HCT116 (cell line): ENCODE measurements around the gene IQGAP2. TPM values are rescaled to one million over a fixed set of nuclear protein-coding genes. Genes with fewer than 3 reads are reported as not detected.

Experiments
- ATAC-seq: fragments of 200-7000 bp; cut with Tn5 transposase; 2 replicates; pipeline ENCODE4 v1.9.1; 2020; ENCODE audit warnings: mild to moderate bottlenecking, moderate library complexity
- BruUV-seq: library from RNA; stranded (reverse); fragments of 400-500 nt; replicated peaks from 2 replicates; lab custom pipeline; 2021; lab: Mats Ljungman, UMichigan
- CTCF ChIA-PET: fragments of 300-600 bp; sonication (Branson Sonifier 250); formaldehyde crosslinking; loops from one replicate; lab custom pipeline; 2021; ENCODE audit warnings: antibody characterized with exemption; lab: Charles Lee
- POLR2A ChIA-PET: fragments of 300-600, 350-600 bp; sonication (Branson Sonifier 250); formaldehyde crosslinking; loops from one replicate; lab custom pipeline; 2021; ENCODE audit warnings: antibody characterized with exemption; lab: Charles Lee
- RAD21 ChIA-PET, 2 experiments: fragments of 300-600 bp; sonication (Branson Sonifier 250); formaldehyde crosslinking; loops; one replicate each; lab custom pipeline; 2023; ENCODE audit warnings: low total read pairs in 2 of 2; ENCODE audit not compliant: uncharacterized antibody in 2 of 2, unreplicated experiment in 2 of 2, low non-redundant PET in 1 of 2; lab: Charles Lee
- DNase-seq: peaks from one replicate; pipeline ENCODE4 v3.0.0-alpha.2; 2010; ENCODE audit warnings: low read depth, low spot score
- H2AFZ ChIP-seq: fragments of 200-600 bp; shearing (Covaris generic), sonication (generic); 2 replicates; pipeline ENCODE4 v1.6.1; 2017; ENCODE audit warnings: low read depth, mixed run types, mixed read lengths, antibody characterized with exemption, low read length; ENCODE audit not compliant: poor library complexity, severe bottlenecking
- H3K27ac ChIP-seq: 2 replicates; pipeline ENCODE4 v1.5.1; 2012; ENCODE audit warnings: low read depth, low read length
- H3K27me3 ChIP-seq: fragments of 200-600 bp; sonication (generic); 2 replicates; pipeline ENCODE4 v1.6.1; 2016; ENCODE audit warnings: mixed run types, low read length, mixed read lengths; ENCODE audit not compliant: insufficient read depth
- H3K36me3 ChIP-seq, 2 experiments: fragments of 200-500 bp in 1 of 2; fragments of 200-600 bp in 1 of 2; sonication (Bioruptor generic) in 1 of 2; sonication (generic) in 1 of 2; 2 replicates each; pipeline versions ENCODE4 v1.5.1 to v1.6.1; 2014 to 2016; ENCODE audit warnings: low read length in 2 of 2, inconsistent platforms in 1 of 2, mixed read lengths in 1 of 2, mixed run types in 1 of 2; ENCODE audit not compliant: insufficient read depth in 2 of 2, control insufficient read depth in 1 of 2
- H3K4me1 ChIP-seq, 2 experiments: fragments of 200-600 bp in 1 of 2; sonication (generic) in 1 of 2; 2 replicates each; pipeline versions ENCODE4 v1.5.1 to v1.6.1; 2012 to 2017; ENCODE audit warnings: low read length in 2 of 2, inconsistent platforms in 1 of 2, mild to moderate bottlenecking in 1 of 2, mixed read lengths in 1 of 2, mixed run types in 1 of 2, moderate library complexity in 1 of 2; ENCODE audit not compliant: insufficient read depth in 2 of 2, control insufficient read depth in 1 of 2
- H3K4me2 ChIP-seq: fragments of 200-600 bp; sonication (generic); 2 replicates; pipeline ENCODE4 v1.6.1; 2017; ENCODE audit warnings: mixed run types, low read length, mixed read lengths
- H3K4me3 ChIP-seq, 2 experiments: fragments of 200-600 bp in 1 of 2; sonication (generic) in 1 of 2; replicated peaks in 1 of 2; 2 replicates each; pipeline ENCODE4 v1.5.1; 2011 to 2016; ENCODE audit warnings: low read length in 2 of 2, control low read depth in 1 of 2, low read depth in 1 of 2, mild to moderate bottlenecking in 1 of 2, mixed read lengths in 1 of 2, mixed run types in 1 of 2
- H3K79me2 ChIP-seq: fragments of 200-600 bp; sonication (generic); 2 replicates; pipeline ENCODE4 v1.6.1; 2017; ENCODE audit warnings: mild to moderate bottlenecking, mixed run types, low read length, moderate library complexity, mixed read lengths; ENCODE audit not compliant: insufficient read depth
- H3K9ac ChIP-seq: fragments of 200-600 bp; sonication (generic); 2 replicates; pipeline ENCODE4 v1.6.1; 2016; ENCODE audit warnings: low read length, mixed read lengths
- H3K9me2 ChIP-seq: fragments of 200-600 bp; sonication (generic), shearing (Covaris generic); 2 replicates; pipeline ENCODE4 v1.6.1; 2017; ENCODE audit warnings: mixed run types, mild to moderate bottlenecking, moderate library complexity; ENCODE audit not compliant: insufficient read depth
- H3K9me3 ChIP-seq, 2 experiments: fragments of 200-500 bp in 1 of 2; fragments of 200-600 bp in 1 of 2; sonication (Bioruptor generic) in 1 of 2; sonication (generic) in 1 of 2; 2 replicates each; pipeline ENCODE4 v1.6.1; 2014 to 2017; ENCODE audit warnings: low read length in 2 of 2, mixed read lengths in 2 of 2, inconsistent platforms in 1 of 2, low read depth in 1 of 2, mild to moderate bottlenecking in 1 of 2, mixed run types in 1 of 2, moderate library complexity in 1 of 2; ENCODE audit not compliant: control insufficient read depth in 1 of 2, insufficient read depth in 1 of 2
- H4K20me1 ChIP-seq: fragments of 200-600 bp; sonication (generic), shearing (Covaris generic); 2 replicates; pipeline ENCODE4 v1.6.1; 2017; ENCODE audit warnings: mixed run types, mild to moderate bottlenecking, moderate library complexity; ENCODE audit not compliant: insufficient read depth
- CEBPB ChIP-seq: IDR thresholded peaks from 2 replicates; pipeline ENCODE4 v1.6.1; 2012; ENCODE audit warnings: low read depth
- EGR1 ChIP-seq: IDR thresholded peaks from 2 replicates; pipeline ENCODE4 v1.6.1; 2012; ENCODE audit warnings: low read depth
- ELF1 ChIP-seq: IDR thresholded peaks from 2 replicates; pipeline ENCODE4 v1.6.1; 2012; ENCODE audit warnings: low read depth, borderline replicate concordance
- EZH2 ChIP-seq: fragments of 200-600 bp; sonication (generic); IDR thresholded peaks from 2 replicates; pipeline ENCODE4 v1.6.1; 2017; ENCODE audit warnings: antibody characterized with exemption, mixed run types
- EZH2phosphoT487 ChIP-seq: fragments of 200-600 bp; IDR thresholded peaks from 2 replicates; pipeline ENCODE4 v1.6.1; 2018; ENCODE audit warnings: antibody characterized with exemption, borderline replicate concordance
- FOSL1 ChIP-seq: IDR thresholded peaks from 2 replicates; pipeline ENCODE4 v1.6.1; 2012; ENCODE audit warnings: low read depth
- JUND ChIP-seq: IDR thresholded peaks from 2 replicates; pipeline ENCODE4 v1.6.1; 2012
- POLR2A ChIP-seq: IDR thresholded peaks from 2 replicates; pipeline ENCODE4 v1.7.0; 2011; ENCODE audit warnings: borderline replicate concordance; ENCODE audit not compliant: insufficient read depth, insufficient read length; ENCODE audit errors: extremely low read depth
- POLR2AphosphoS5 ChIP-seq: IDR thresholded peaks from 2 replicates; pipeline ENCODE4 v1.6.1; 2011; ENCODE audit warnings: mild to moderate bottlenecking, low read depth, low read length, moderate library complexity
- RAD21 ChIP-seq: IDR thresholded peaks from 2 replicates; pipeline ENCODE4 v1.6.1; 2012; ENCODE audit warnings: low read depth, mild to moderate bottlenecking
- SIN3A ChIP-seq: IDR thresholded peaks from 2 replicates; pipeline ENCODE4 v1.6.1; 2012; ENCODE audit warnings: low read depth
- SP1 ChIP-seq: IDR thresholded peaks from 2 replicates; pipeline ENCODE4 v1.6.1; 2012; ENCODE audit warnings: low read depth
- TCF7L2 ChIP-seq: IDR thresholded peaks from 2 replicates; pipeline ENCODE4 v1.7.0; 2011; ENCODE audit warnings: borderline replicate concordance, inconsistent platforms; ENCODE audit not compliant: insufficient read depth, insufficient read length; ENCODE audit errors: extremely low read depth
- intact Hi-C: fragments of 100-400 bp; cut with micrococcal nuclease; formaldehyde crosslinking; loops from 2 replicates; pipeline ENCODE4 v1.10.0; 2022
- total RNA-seq: library from RNA; stranded (reverse); gene quantifications from one replicate; pipeline ENCODE4 v1.2.1, GENCODE V29; 2021; ENCODE audit not compliant: unreplicated experiment
- TF ChIP-seq, protein P1 (sequence below): IDR thresholded peaks from 2 replicates; pipeline ENCODE4 v1.6.1; 2012; ENCODE audit warnings: low read depth
- TF ChIP-seq, protein P2 (sequence below), 3 experiments: fragments of 200-600 bp in 1 of 3; sonication (generic) in 1 of 3; IDR thresholded peaks in 2 of 3; conservative IDR thresholded peaks in 1 of 3; 2 replicates each; pipeline ENCODE4 v1.5.1; 2012 to 2017; ENCODE audit warnings: low read depth in 2 of 3, low read length in 2 of 3, antibody characterized with exemption in 1 of 3, borderline replicate concordance in 1 of 3, control low read depth in 1 of 3, mild to moderate bottlenecking in 1 of 3, mixed read lengths in 1 of 3, mixed run types in 1 of 3, moderate library complexity in 1 of 3; ENCODE audit not compliant: insufficient read depth in 1 of 3
- TF ChIP-seq, protein P3 (sequence below): IDR thresholded peaks from 2 replicates; pipeline ENCODE4 v1.6.1; 2011; ENCODE audit warnings: mild to moderate bottlenecking, low read length, moderate library complexity; ENCODE audit not compliant: insufficient replicate concordance; ENCODE audit errors: extremely low read depth
- TF ChIP-seq, protein P4 (sequence below): IDR thresholded peaks from 2 replicates; pipeline ENCODE4 v1.6.1; 2012

IQGAP2 gene
- total RNA-seq, 1 experiment from 2014 or later, result 2.0 TPM

DNA sequence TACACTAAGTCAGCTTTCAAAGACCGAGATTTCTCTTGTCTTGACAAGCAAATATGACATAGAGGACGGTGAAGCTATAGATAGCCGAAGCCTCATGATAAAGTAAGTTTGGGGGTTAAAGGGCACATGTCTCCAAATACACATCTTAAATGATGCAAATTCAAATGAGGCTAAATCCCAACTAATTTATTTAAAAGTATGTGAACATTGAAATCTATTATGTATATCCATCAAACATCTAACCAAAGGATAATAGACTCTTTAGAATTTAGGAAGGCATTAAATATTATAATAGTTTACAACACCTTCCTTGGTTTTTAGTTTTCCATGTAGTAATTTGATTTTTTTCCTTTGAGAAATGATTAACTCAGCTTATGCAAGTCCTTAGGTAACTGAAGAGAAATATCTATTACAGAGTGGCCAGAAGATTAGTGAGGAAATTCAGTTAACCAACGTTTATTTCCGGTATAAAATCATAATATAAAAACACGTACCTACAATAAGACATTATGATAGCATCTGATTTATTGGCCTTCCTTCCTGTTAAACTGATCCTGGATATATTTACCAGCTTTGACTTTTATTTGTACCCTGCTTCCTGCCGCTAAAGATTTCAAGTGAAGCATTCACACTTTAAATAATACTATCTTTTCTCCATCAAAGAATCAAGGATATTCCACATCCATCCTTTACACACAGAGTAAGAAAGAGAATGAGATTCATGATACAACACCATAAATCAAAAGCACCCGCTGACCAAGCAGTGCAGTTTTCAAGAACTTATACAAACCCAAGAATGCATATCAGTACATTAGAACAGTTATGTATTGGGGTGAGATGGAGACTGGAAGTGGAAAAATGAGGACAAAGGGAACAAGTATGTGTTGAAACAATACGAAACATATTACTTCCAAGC, 281.0 kb downstream of the IQGAP2 start:
- Histone ChIP-seq H3K4me1 (peaks cover 5 to 11% of the 10 kb centered on the region in 2 experiments), H4K20me1 (no peaks in the 10 kb centered on the region), H3K9ac (no peak overlapping the region), H3K79me2 (no peaks in the 10 kb centered on the region), H2AFZ (no peak overlapping the region), H3K27me3 (no peaks in the 10 kb centered on the region), H3K27ac (no peak overlapping the region), H3K9me3 (no peaks in the 10 kb centered on the region), H3K4me2 (no peak overlapping the region), H3K36me3 (no peaks in the 10 kb centered on the region), H3K9me2 (no peaks in the 10 kb centered on the region), H3K4me3 (no peak overlapping the region)
- ATAC-seq, result no peak
- RAD21 ChIA-PET, result no interaction called here
- TF ChIP-seq EZH2phosphoT487 (no peak), JUND (no peak), RAD21 (no peak), CEBPB (no peak), POLR2A (no peak), POLR2AphosphoS5 (no peak), SP1 (no peak), ELF1 (no peak), FOSL1 (no peak), SIN3A (no peak), EZH2 (no peak), TCF7L2 (no peak), EGR1 (no peak)
- TF ChIP-seq, protein P1, sequence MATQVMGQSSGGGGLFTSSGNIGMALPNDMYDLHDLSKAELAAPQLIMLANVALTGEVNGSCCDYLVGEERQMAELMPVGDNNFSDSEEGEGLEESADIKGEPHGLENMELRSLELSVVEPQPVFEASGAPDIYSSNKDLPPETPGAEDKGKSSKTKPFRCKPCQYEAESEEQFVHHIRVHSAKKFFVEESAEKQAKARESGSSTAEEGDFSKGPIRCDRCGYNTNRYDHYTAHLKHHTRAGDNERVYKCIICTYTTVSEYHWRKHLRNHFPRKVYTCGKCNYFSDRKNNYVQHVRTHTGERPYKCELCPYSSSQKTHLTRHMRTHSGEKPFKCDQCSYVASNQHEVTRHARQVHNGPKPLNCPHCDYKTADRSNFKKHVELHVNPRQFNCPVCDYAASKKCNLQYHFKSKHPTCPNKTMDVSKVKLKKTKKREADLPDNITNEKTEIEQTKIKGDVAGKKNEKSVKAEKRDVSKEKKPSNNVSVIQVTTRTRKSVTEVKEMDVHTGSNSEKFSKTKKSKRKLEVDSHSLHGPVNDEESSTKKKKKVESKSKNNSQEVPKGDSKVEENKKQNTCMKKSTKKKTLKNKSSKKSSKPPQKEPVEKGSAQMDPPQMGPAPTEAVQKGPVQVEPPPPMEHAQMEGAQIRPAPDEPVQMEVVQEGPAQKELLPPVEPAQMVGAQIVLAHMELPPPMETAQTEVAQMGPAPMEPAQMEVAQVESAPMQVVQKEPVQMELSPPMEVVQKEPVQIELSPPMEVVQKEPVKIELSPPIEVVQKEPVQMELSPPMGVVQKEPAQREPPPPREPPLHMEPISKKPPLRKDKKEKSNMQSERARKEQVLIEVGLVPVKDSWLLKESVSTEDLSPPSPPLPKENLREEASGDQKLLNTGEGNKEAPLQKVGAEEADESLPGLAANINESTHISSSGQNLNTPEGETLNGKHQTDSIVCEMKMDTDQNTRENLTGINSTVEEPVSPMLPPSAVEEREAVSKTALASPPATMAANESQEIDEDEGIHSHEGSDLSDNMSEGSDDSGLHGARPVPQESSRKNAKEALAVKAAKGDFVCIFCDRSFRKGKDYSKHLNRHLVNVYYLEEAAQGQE, result no peak
- TF ChIP-seq, protein P2, sequence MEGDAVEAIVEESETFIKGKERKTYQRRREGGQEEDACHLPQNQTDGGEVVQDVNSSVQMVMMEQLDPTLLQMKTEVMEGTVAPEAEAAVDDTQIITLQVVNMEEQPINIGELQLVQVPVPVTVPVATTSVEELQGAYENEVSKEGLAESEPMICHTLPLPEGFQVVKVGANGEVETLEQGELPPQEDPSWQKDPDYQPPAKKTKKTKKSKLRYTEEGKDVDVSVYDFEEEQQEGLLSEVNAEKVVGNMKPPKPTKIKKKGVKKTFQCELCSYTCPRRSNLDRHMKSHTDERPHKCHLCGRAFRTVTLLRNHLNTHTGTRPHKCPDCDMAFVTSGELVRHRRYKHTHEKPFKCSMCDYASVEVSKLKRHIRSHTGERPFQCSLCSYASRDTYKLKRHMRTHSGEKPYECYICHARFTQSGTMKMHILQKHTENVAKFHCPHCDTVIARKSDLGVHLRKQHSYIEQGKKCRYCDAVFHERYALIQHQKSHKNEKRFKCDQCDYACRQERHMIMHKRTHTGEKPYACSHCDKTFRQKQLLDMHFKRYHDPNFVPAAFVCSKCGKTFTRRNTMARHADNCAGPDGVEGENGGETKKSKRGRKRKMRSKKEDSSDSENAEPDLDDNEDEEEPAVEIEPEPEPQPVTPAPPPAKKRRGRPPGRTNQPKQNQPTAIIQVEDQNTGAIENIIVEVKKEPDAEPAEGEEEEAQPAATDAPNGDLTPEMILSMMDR (IDR thresholded peaks at IDR 0.05 in 2 of 3, conservative IDR thresholded peaks at IDR 0.05 in 1 of 3; ENCODE audit: borderline replicate concordance in 1 of 3, insufficient read depth in 1 of 3, low read depth in 2 of 3, low read length in 2 of 3), result no peak
- TF ChIP-seq, protein P3, sequence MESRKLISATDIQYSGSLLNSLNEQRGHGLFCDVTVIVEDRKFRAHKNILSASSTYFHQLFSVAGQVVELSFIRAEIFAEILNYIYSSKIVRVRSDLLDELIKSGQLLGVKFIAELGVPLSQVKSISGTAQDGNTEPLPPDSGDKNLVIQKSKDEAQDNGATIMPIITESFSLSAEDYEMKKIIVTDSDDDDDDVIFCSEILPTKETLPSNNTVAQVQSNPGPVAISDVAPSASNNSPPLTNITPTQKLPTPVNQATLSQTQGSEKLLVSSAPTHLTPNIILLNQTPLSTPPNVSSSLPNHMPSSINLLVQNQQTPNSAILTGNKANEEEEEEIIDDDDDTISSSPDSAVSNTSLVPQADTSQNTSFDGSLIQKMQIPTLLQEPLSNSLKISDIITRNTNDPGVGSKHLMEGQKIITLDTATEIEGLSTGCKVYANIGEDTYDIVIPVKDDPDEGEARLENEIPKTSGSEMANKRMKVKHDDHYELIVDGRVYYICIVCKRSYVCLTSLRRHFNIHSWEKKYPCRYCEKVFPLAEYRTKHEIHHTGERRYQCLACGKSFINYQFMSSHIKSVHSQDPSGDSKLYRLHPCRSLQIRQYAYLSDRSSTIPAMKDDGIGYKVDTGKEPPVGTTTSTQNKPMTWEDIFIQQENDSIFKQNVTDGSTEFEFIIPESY, result no peak
- TF ChIP-seq, protein P4, sequence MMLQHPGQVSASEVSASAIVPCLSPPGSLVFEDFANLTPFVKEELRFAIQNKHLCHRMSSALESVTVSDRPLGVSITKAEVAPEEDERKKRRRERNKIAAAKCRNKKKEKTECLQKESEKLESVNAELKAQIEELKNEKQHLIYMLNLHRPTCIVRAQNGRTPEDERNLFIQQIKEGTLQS, result no peak
- POLR2A ChIA-PET, result no interaction called here
- intact Hi-C loops, result no loop called here
- no TSS peak for BruUV-seq
- CTCF ChIA-PET, result interaction anchor here (1.2 kb wide), 1 partner anchor 90 kb away, joined by 3 read pairs; no protein-coding TSS in a partner anchor
- no peak for DNase-seq
